ENCODE measurements around the gene CYP39A1. TPM values are rescaled to one million over a fixed set of nuclear protein-coding genes. Genes with fewer than 3 reads are reported as not detected.
A peak's percentile ranks its signal among the peaks of the same experiment; 100 is the strongest.
"Not testable (repeated sequence)": the region's sequence is repeated elsewhere in the genome, so short reads cannot be mapped to it uniquely, and the experiment has no call there.

CYP39A1 gene
- total RNA-seq, 2 donors from 2014 or later: not detected

GRCh38 chr6:46657642-46658041, 5.0 kb upstream of the CYP39A1 start:
- H3K4me3 Mint-ChIP-seq: no peak overlapping the region
- H3K27me3 Mint-ChIP-seq: peaks cover 22% of the 10 kb centered on the region
- no peak overlapping the region for H3K27ac Mint-ChIP-seq
- no peak for ATAC-seq (replicated peaks)
- H3K4me1 Mint-ChIP-seq: peaks cover 6% of the 10 kb centered on the region
- H3K36me3 Mint-ChIP-seq (ENCODE audit: low read depth): no peaks in the 10 kb centered on the region
- no peaks in the 10 kb centered on the region for H3K9me3 Mint-ChIP-seq

GRCh38 chr6:46655803-46656202, 3.2 kb upstream of the CYP39A1 start:
- Mint-ChIP-seq H3K4me3 (no peak overlapping the region), H3K9me3 (no peaks in the 10 kb centered on the region), H3K27me3 (peaks cover 31% of the 10 kb centered on the region), H3K36me3 (ENCODE audit: low read depth) (no peaks in the 10 kb centered on the region), H3K27ac (no peak overlapping the region), H3K4me1 (peaks cover 10% of the 10 kb centered on the region)
- ATAC-seq (replicated peaks): no peak

GRCh38 chr6:46653439-46654195, 999 bp upstream of the CYP39A1 start:
- Mint-ChIP-seq H3K4me1 (peaks cover 10% of the 10 kb centered on the region), H3K36me3 (ENCODE audit: low read depth) (no peaks in the 10 kb centered on the region)

GRCh38 chr6:46652232-46652602, 401 bp downstream of the CYP39A1 start:
- peaks cover 39% of the 10 kb centered on the region for H3K27me3 Mint-ChIP-seq
- no peaks in the 10 kb centered on the region for H3K9me3 Mint-ChIP-seq
- H3K4me3 Mint-ChIP-seq: peak overlapping the region; percentile 79
- ATAC-seq (replicated peaks): no peak
- peak overlapping the region; percentile 23 for H3K27ac Mint-ChIP-seq
- no peaks in the 10 kb centered on the region for H3K36me3 Mint-ChIP-seq (ENCODE audit: low read depth)
- peaks cover 10% of the 10 kb centered on the region for H3K4me1 Mint-ChIP-seq

More at GRCh38 chr6:46653439-46654195, 999 bp upstream of the CYP39A1 start:
- no peaks in the 10 kb centered on the region for H3K9me3 Mint-ChIP-seq
- peaks cover 39% of the 10 kb centered on the region for H3K27me3 Mint-ChIP-seq
- no peak for ATAC-seq (replicated peaks)
- H3K27ac Mint-ChIP-seq: no peak overlapping the region
- H3K4me3 Mint-ChIP-seq: peak overlapping the region; percentile 79

GRCh38 chr6:46651816-46652215, 802 bp downstream of the CYP39A1 start:
- Mint-ChIP-seq H3K27me3 (peaks cover 39% of the 10 kb centered on the region), H3K9me3 (no peaks in the 10 kb centered on the region), H3K4me3 (peak overlapping the region; percentile 79), H3K4me1 (peaks cover 10% of the 10 kb centered on the region), H3K27ac (no peak overlapping the region), H3K36me3 (ENCODE audit: low read depth) (no peaks in the 10 kb centered on the region)
- no peak for ATAC-seq (replicated peaks)

- Mint-ChIP-seq H3K4me3 (no peak overlapping the region), H3K9me3 (no peaks in the 10 kb centered on the region), H3K27ac (no peak overlapping the region), H3K4me1 (peaks cover 10% of the 10 kb centered on the region), H3K36me3 (ENCODE audit: low read depth) (no peaks in the 10 kb centered on the region), H3K27me3 (peaks cover 39% of the 10 kb centered on the region)
- no peak for ATAC-seq (replicated peaks)
Measured at GRCh38 chr6:46651006-46651405, 1.6 kb downstream of the CYP39A1 start.

- Mint-ChIP-seq H3K9me3 (no peaks in the 10 kb centered on the region), H3K27ac (no peak overlapping the region), H3K36me3 (ENCODE audit: low read depth) (no peaks in the 10 kb centered on the region), H3K4me1 (peaks cover 10% of the 10 kb centered on the region), H3K27me3 (peaks cover 33% of the 10 kb centered on the region), H3K4me3 (no peak overlapping the region)
- no peak for ATAC-seq (replicated peaks)
Measured at GRCh38 chr6:46648869-46649492, 3.6 kb downstream of the CYP39A1 start.

GRCh38 chr6:46648108-46648507, 4.5 kb downstream of the CYP39A1 start:
- H3K4me3 Mint-ChIP-seq; ATAC-seq (replicated peaks); H3K27ac Mint-ChIP-seq; H3K9me3 Mint-ChIP-seq; H3K4me1 Mint-ChIP-seq; H3K36me3 Mint-ChIP-seq (ENCODE audit: low read depth): not testable (repeated sequence)
- peaks cover 26% of the 10 kb centered on the region for H3K27me3 Mint-ChIP-seq

GRCh38 chr6:46645265-46645664, 7.4 kb downstream of the CYP39A1 start:
- no peak for ATAC-seq (replicated peaks)
- Mint-ChIP-seq H3K9me3 (no peaks in the 10 kb centered on the region), H3K27ac (no peak overlapping the region), H3K27me3 (peaks cover 13% of the 10 kb centered on the region), H3K4me1 (peaks cover 6% of the 10 kb centered on the region), H3K36me3 (ENCODE audit: low read depth) (no peaks in the 10 kb centered on the region), H3K4me3 (no peak overlapping the region)

GRCh38 chr6:46642928-46643751, 9.5 kb downstream of the CYP39A1 start:
- Mint-ChIP-seq H3K4me1 (peaks cover 6% of the 10 kb centered on the region), H3K36me3 (ENCODE audit: low read depth) (no peaks in the 10 kb centered on the region), H3K4me3 (no peak overlapping the region), H3K9me3 (no peaks in the 10 kb centered on the region), H3K27me3 (peaks cover 15% of the 10 kb centered on the region), H3K27ac (peak overlapping the region; percentile 39)
- ATAC-seq (replicated peaks): peak; percentile 97

- H3K27ac Mint-ChIP-seq: no peak overlapping the region
- H3K36me3 Mint-ChIP-seq (ENCODE audit: low read depth): no peaks in the 10 kb centered on the region
- H3K4me1 Mint-ChIP-seq: peaks cover 6% of the 10 kb centered on the region
Measured at GRCh38 chr6:46638650-46639049, 14.0 kb downstream of the CYP39A1 start.

GRCh38 chr6:46637933-46638332, 14.7 kb downstream of the CYP39A1 start:
- no peak overlapping the region for H3K27ac Mint-ChIP-seq
- no peak overlapping the region for H3K4me3 Mint-ChIP-seq
- H3K4me1 Mint-ChIP-seq: peaks cover 4% of the 10 kb centered on the region
- H3K9me3 Mint-ChIP-seq: no peaks in the 10 kb centered on the region
- no peaks in the 10 kb centered on the region for H3K36me3 Mint-ChIP-seq (ENCODE audit: low read depth)
- H3K27me3 Mint-ChIP-seq: peaks cover 16% of the 10 kb centered on the region
- no peak for ATAC-seq (replicated peaks)

More at GRCh38 chr6:46638650-46639049, 14.0 kb downstream of the CYP39A1 start:
- H3K4me3 Mint-ChIP-seq: no peak overlapping the region
- no peak for ATAC-seq (replicated peaks)
- peaks cover 16% of the 10 kb centered on the region for H3K27me3 Mint-ChIP-seq
- H3K9me3 Mint-ChIP-seq: no peaks in the 10 kb centered on the region

- Mint-ChIP-seq H3K36me3 (ENCODE audit: low read depth) (no peaks in the 10 kb centered on the region), H3K4me3 (no peak overlapping the region), H3K27me3 (peaks cover 16% of the 10 kb centered on the region), H3K4me1 (no peaks in the 10 kb centered on the region), H3K27ac (no peak overlapping the region), H3K9me3 (no peaks in the 10 kb centered on the region)
- no peak for ATAC-seq (replicated peaks)
Measured at GRCh38 chr6:46637145-46637544, 15.5 kb downstream of the CYP39A1 start.

GRCh38 chr6:46635462-46635861, 17.2 kb downstream of the CYP39A1 start:
- H3K4me3 Mint-ChIP-seq: no peak overlapping the region
- peaks cover 19% of the 10 kb centered on the region for H3K27me3 Mint-ChIP-seq
- no peak overlapping the region for H3K27ac Mint-ChIP-seq
- no peaks in the 10 kb centered on the region for H3K4me1 Mint-ChIP-seq
- no peaks in the 10 kb centered on the region for H3K9me3 Mint-ChIP-seq
- no peaks in the 10 kb centered on the region for H3K36me3 Mint-ChIP-seq (ENCODE audit: low read depth)
- no peak for ATAC-seq (replicated peaks)
